OCI-M2 (cell line): Measurements from ENCODE around the gene SYNDIG1.

Source experiments
- DNase-seq: peaks from one replicate; lab custom pipeline; 2025; ENCODE audit not compliant: unreplicated experiment; lab: John Stamatoyannopoulos, UW

SYNDIG1 gene

DNA sequence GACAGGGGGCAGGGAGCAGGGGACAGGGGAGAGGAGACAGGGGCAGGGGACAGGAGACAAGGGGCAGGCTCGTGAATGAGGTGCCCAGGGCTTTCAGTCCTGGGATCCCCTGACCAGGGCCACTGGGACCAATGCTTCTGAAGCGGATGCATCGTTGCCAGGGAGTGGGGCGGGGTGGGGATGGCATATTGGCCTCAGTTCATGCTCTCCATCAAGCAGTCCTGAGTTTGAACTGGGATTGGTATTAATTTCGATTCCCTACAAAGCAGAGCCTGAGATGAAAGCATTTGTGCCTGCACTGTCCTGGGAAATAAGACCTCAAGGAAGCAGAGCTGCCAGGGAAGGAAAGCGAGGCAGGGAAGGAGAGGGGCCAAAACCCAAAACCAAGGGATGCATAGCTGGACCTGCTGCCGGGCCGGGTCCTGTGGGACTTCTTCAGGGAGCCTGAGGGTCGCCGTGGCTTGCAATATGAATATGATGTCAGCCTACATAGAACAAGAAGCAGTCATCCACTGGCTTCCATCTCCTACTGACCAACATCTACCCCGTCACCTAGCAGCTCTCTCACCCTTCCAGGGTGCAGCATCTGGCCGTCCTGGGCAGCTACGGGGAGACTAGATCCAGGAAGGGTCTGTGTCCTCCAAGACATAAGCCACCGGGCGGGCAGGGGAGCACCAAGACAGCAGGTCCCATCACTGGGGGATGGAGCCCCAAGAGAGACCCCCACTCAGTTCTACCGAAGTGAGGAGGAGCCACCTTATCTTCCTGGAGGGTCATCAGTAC lies 233.3 kb downstream of the SYNDIG1 start:
- no peak for DNase-seq

- DNase-seq = no peak
Measured at GRCh38 chr20:24703284-24703610, 233.8 kb downstream of the SYNDIG1 start.

DNA sequence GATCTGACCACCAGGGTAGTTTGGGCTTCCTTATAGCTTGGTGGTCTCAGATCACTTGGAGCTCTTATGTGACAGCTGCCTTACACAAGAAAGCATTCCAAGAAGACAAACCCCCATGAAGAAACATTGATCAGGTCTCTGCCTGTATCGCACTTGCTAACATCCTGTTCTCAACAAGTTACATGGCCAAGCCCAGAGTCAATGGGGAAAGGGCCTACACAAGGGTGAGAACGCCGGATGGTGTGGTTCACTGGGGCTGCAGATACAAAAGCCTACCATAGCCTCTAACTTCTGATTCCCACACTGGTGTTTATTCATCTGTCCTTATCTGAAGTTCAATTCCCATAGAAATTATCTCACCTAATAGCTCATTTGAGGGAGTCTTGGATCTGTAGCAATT lies 235.5 kb downstream of the SYNDIG1 start:
- DNase-seq = no peak

DNA sequence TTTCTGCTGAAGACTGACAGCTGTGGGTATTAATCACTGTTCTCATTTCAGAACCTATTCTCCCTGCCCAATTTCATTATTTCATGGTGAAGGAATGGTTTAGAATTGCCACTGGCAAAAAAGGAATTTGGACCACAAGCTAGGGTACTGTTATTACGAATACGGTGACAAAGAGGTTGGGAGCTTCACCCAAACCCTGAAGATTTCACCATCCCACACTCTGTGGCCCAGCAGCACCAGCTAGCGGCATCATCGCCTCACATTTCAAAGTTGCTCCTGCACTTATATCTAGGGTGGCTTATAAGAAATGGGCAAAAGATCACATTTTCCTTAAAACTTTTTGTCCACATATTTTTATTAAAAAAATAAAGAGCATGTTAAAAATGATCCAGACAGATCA lies 236.1 kb downstream of the SYNDIG1 start:
- DNase-seq = no peak

DNA sequence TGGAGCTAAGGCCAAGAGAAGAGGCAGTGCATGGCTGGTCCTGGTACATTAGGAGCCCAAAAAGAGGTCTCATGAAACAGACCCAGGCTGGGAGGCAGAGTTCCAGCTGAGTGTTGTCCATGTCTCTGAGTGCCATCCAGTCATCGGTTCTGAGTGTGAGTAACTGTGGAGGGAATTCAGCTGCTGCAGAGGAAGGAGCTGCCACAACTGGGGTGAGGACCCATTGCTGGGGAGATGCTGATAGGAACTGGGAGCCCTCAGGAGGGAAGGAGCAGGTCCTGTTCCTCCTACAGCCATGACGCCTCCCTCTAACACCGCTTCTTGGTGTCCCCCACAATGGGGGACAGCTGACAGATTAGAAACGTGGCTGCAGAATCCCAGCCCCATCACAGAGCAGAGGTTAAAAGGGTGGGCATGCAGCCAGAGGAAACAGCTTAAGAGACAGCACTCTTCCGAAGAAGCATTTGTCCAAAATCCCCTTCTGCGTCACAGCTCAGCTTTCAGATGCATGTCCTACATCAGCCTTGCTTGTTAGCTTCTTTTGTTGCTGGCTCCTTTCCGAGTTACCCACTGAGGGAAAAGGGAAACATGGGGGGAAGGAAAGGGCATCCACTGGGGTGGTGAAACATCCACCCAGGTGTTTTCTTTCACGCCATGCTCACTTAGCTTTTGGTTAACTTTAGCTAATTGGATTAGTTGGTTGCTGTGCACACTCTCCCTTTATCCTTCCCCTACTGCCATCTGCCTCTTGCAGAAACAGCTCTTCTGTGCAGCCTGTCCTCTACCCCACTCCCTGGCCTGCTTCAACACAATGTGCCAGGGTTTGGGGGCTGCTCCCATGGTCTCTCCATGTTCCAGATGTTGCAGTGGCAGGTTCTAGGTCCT lies 239.2 kb downstream of the SYNDIG1 start:
- DNase-seq = no peak
